HEK293 (cell line): ENCODE data around the gene SH3BGRL3.

Source experiments
- CTCF ChIA-PET: fragments of 350-600 bp; formaldehyde crosslinking; extraction: SDS; loops from one replicate; lab custom pipeline; 2021; ENCODE audit warnings: antibody characterized with exemption; lab: Yijun Ruan, JAX
- POLR2A ChIA-PET: fragments of 300-600 bp; formaldehyde crosslinking; extraction: SDS; loops from one replicate; lab custom pipeline; 2020; ENCODE audit warnings: antibody characterized with exemption, inconsistent platforms; lab: Yijun Ruan, JAX
- H3K27ac ChIP-seq: fragments of 200-500 bp; sonication (Bioruptor generic); 2 replicates; pipeline ENCODE4 v1.5.1; 2014; ENCODE audit warnings: low read depth, low read length, control low read depth, inconsistent platforms; ENCODE audit errors: extremely low read depth
- H3K36me3 ChIP-seq, 2 experiments: fragments of 200-500 bp in 1 of 2; sonication (Bioruptor generic) in 1 of 2; 1 replicate in 1 of 2; 2 replicates in 1 of 2; pipeline ENCODE4 v1.5.1; 2014 to 2017; ENCODE audit warnings: inconsistent platforms in 2 of 2, low read length in 2 of 2; ENCODE audit not compliant: control insufficient read depth in 2 of 2, insufficient read depth in 1 of 2
- H3K4me1 ChIP-seq: fragments of 200-500 bp; sonication (Bioruptor generic); 2 replicates; pipeline ENCODE4 v1.5.1; 2014; ENCODE audit warnings: mild to moderate bottlenecking, low read length, inconsistent platforms; ENCODE audit not compliant: control insufficient read depth, insufficient read depth
- H3K4me3 ChIP-seq: 2 replicates; pipeline ENCODE4 v1.5.1; 2011; ENCODE audit warnings: low read depth, mild to moderate bottlenecking, control low read depth, low read length, moderate library complexity
- H3K9me3 ChIP-seq: fragments of 200-500 bp; sonication (Bioruptor generic); 2 replicates; pipeline ENCODE4 v1.5.1; 2014; ENCODE audit warnings: low read depth, low read length, inconsistent platforms; ENCODE audit not compliant: control insufficient read depth, insufficient read depth
- EGR2 ChIP-seq: fragments of 450-650 bp; formaldehyde crosslinking; IDR thresholded peaks from 2 replicates; pipeline ENCODE4 v1.5.1; 2016; ENCODE audit warnings: low read depth, missing biosample characterization, missing genetic modification characterization
- GLIS1 ChIP-seq: fragments of 450-650 bp; formaldehyde crosslinking; IDR thresholded peaks from 2 replicates; pipeline ENCODE4 v1.5.1; 2016; ENCODE audit warnings: missing biosample characterization, missing genetic modification characterization
- GLIS2 ChIP-seq: fragments of 450-650 bp; formaldehyde crosslinking; IDR thresholded peaks from 2 replicates; pipeline ENCODE4 v1.5.1; 2016; ENCODE audit warnings: missing biosample characterization, missing genetic modification characterization
- KLF1 ChIP-seq: fragments of 450-650 bp; formaldehyde crosslinking; IDR thresholded peaks from 2 replicates; pipeline ENCODE4 v1.5.1; 2016; ENCODE audit warnings: missing biosample characterization, missing genetic modification characterization
- KLF9 ChIP-seq: fragments of 450-650 bp; formaldehyde crosslinking; IDR thresholded peaks from 2 replicates; pipeline ENCODE4 v1.5.1; 2016; ENCODE audit warnings: missing biosample characterization, missing genetic modification characterization, low read depth
- PRDM1 ChIP-seq: fragments of 450-650 bp; formaldehyde crosslinking; IDR thresholded peaks from 2 replicates; pipeline ENCODE4; 2016; ENCODE audit warnings: missing biosample characterization, missing genetic modification characterization
- SP7 ChIP-seq: fragments of 450-650 bp; formaldehyde crosslinking; IDR thresholded peaks from 2 replicates; pipeline ENCODE4 v1.5.1; 2016; ENCODE audit warnings: missing biosample characterization, missing genetic modification characterization
- TRIM28 ChIP-seq: IDR thresholded peaks from 2 replicates; pipeline ENCODE4 v1.6.1; 2011; ENCODE audit warnings: low read length, control low read depth, borderline replicate concordance
- YY2 ChIP-seq: fragments of 450-650 bp; formaldehyde crosslinking; IDR thresholded peaks from 2 replicates; pipeline ENCODE4 v1.5.1; 2016; ENCODE audit warnings: missing biosample characterization, missing genetic modification characterization
- ZBTB1 ChIP-seq: fragments of 450-650 bp; formaldehyde crosslinking; IDR thresholded peaks from 2 replicates; pipeline ENCODE4 v1.5.1; 2016; ENCODE audit warnings: missing biosample characterization, missing genetic modification characterization
- ZEB2 ChIP-seq: fragments of 450-650 bp; formaldehyde crosslinking; IDR thresholded peaks from 2 replicates; pipeline ENCODE4 v1.5.1; 2016; ENCODE audit warnings: missing biosample characterization, missing genetic modification characterization
- ZFHX2 ChIP-seq: fragments of 450-650 bp; formaldehyde crosslinking; conservative IDR thresholded peaks from 2 replicates; pipeline ENCODE4 v1.5.1; 2016; ENCODE audit warnings: missing biosample characterization, missing genetic modification characterization
- ZFP69B ChIP-seq: fragments of 450-650 bp; formaldehyde crosslinking; IDR thresholded peaks from 2 replicates; pipeline ENCODE4 v1.5.1; 2016; ENCODE audit warnings: missing biosample characterization, missing genetic modification characterization
- ZNF18 ChIP-seq: fragments of 450-650 bp; formaldehyde crosslinking; IDR thresholded peaks from 2 replicates; pipeline ENCODE4 v1.5.1; 2016; ENCODE audit warnings: missing biosample characterization, missing genetic modification characterization
- ZNF350 ChIP-seq: fragments of 450-650 bp; formaldehyde crosslinking; IDR thresholded peaks from 2 replicates; pipeline ENCODE4 v1.5.0; 2017; ENCODE audit warnings: missing biosample characterization, mild to moderate bottlenecking, missing genetic modification characterization
- ZNF366 ChIP-seq: fragments of 450-650 bp; formaldehyde crosslinking; conservative IDR thresholded peaks from 2 replicates; pipeline ENCODE4 v1.5.1; 2016; ENCODE audit warnings: missing biosample characterization, missing genetic modification characterization
- ZNF518A ChIP-seq: fragments of 450-650 bp; formaldehyde crosslinking; conservative IDR thresholded peaks from 2 replicates; pipeline ENCODE4 v1.5.1; 2016; ENCODE audit warnings: low read depth, missing biosample characterization, missing genetic modification characterization
- ZNF558 ChIP-seq: fragments of 450-650 bp; formaldehyde crosslinking; IDR thresholded peaks from 2 replicates; pipeline ENCODE4 v1.5.1; 2016; ENCODE audit warnings: missing biosample characterization, missing genetic modification characterization
- ZNF837 ChIP-seq: fragments of 450-650 bp; formaldehyde crosslinking; IDR thresholded peaks from 2 replicates; pipeline ENCODE4 v1.5.1; 2016; ENCODE audit warnings: missing biosample characterization, missing genetic modification characterization

Gene SH3BGRL3

GRCh38 chr1:26278303-26278702 is 1.6 kb upstream of the SH3BGRL3 start (continued):
- TF ChIP-seq SP7 (tag by site-specific recombination) = 0 out of 2 replicates have a peak, but pooled peaks have one; percentile 12

- POLR2A ChIA-PET = interaction anchor here (1.0 to 1.8 kb wide), 4 partner anchors 39 to 167 kb away, joined by 4 to 6 read pairs (median 5); partner anchors contain the start of genes CD52, DHDDS and PDIK1L
Measured at GRCh38 chr1:26278724-26279455, 996 bp upstream of the SH3BGRL3 start.

GRCh38 chr1:26280333-26281042 is 602 bp downstream of the SH3BGRL3 start:
- ChIA-PET CTCF (interaction anchor here (0.5 to 3.6 kb wide), 14 partner anchors 17 to 175 kb away, joined by 3 to 30 read pairs (median 3); partner anchors contain the start of gene CATSPER4), POLR2A (interaction anchor here (0.5 to 1.8 kb wide), 3 partner anchors 41 to 152 kb away, joined by 3 to 6 read pairs (median 6); partner anchors contain the start of gene DHDDS)
- Histone ChIP-seq H3K36me3 (peaks cover 4 to 60% of the 10 kb centered on the region in 2 experiments; a peak in 1 of 3 replicates), H3K27ac (no peak overlapping the region), H3K4me3 (peak overlapping the region; percentile 63), H3K4me1 (0 out of 2 replicates have a peak, but pooled peaks cover 3% of the 10 kb centered on the region), H3K9me3 (no peaks in the 10 kb centered on the region)
- TF ChIP-seq GLIS2 (tag by site-specific recombination) = 0 out of 2 replicates have a peak, but pooled peaks have one; percentile 20
- no peak for TF ChIP-seq ZNF350 (tag by site-specific recombination)
- TF ChIP-seq GLIS1 (tag by site-specific recombination) = peak; percentile 42
- no peak for TF ChIP-seq ZNF558 (tag by site-specific recombination)
- TF ChIP-seq ZNF837 = 0 out of 2 replicates have a peak, but pooled peaks have one; percentile 48
- TF ChIP-seq KLF1 (tag by site-specific recombination) = no peak
- no peak for TF ChIP-seq ZBTB1
- no peak for TF ChIP-seq TRIM28
- 0 out of 2 replicates have a peak, but pooled peaks have one; percentile 17 for TF ChIP-seq ZNF18 (tag by site-specific recombination)
- TF ChIP-seq YY2 (tag by site-specific recombination) = no peak
- TF ChIP-seq ZFP69B = peak; percentile 12; the same call in 1 of the 2 replicates
- TF ChIP-seq ZNF366 (tag by site-specific recombination) = peak; percentile 62
- TF ChIP-seq SP7 (tag by site-specific recombination) = peak; percentile 37; the same call in 1 of the 2 replicates
- 0 out of 2 replicates have a peak, but pooled peaks have one; percentile 6 for TF ChIP-seq KLF9 (tag by site-specific recombination)
- peak; percentile 61 for TF ChIP-seq ZFHX2 (tag by site-specific recombination)
- peak; percentile 7; the same call in 1 of the 2 replicates for TF ChIP-seq ZEB2 (tag by site-specific recombination)

More at GRCh38 chr1:26278724-26279455, 996 bp upstream of the SH3BGRL3 start:
- 0 out of 2 replicates have a peak overlapping the region, but pooled peaks have one; percentile 7 for H3K27ac ChIP-seq
- H3K4me1 ChIP-seq = 0 out of 2 replicates have a peak, but pooled peaks cover 3% of the 10 kb centered on the region
- TF ChIP-seq PRDM1 (tag by site-specific recombination) (peak; percentile 56), ZNF518A (tag by site-specific recombination) (no peak), ZFHX2 (tag by site-specific recombination) (peak; percentile 44), EGR2 (tag by site-specific recombination) (peak; percentile 25; the same call in 1 of the 2 replicates)
- H3K4me3 ChIP-seq = no peak overlapping the region
- H3K9me3 ChIP-seq = no peaks in the 10 kb centered on the region
- CTCF ChIA-PET = interaction anchor here (0.6 to 5.1 kb wide), 13 partner anchors 11 to 608 kb away, joined by 3 to 50 read pairs (median 4); no protein-coding TSS in a partner anchor
- H3K36me3 ChIP-seq = peaks cover 4 to 72% of the 10 kb centered on the region in 2 experiments; a peak in 1 of 3 replicates
